ENCODE measurements around the gene NHSL2. TPM values are rescaled to one million over a fixed set of nuclear protein-coding genes. Genes with fewer than 3 reads are reported as not detected.

Gene NHSL2
- total RNA-seq, 1 experiment from 2014 or later: not detected

GRCh38 chrX:72053508-72053907 is 142.9 kb downstream of the NHSL2 start:
- TF ChIP-seq CTCF (conservative IDR thresholded peaks at IDR 0.05): no peak
- TF ChIP-seq EZH2 (IDR thresholded peaks at IDR 0.05; ENCODE audit: low read depth): no peak
- Histone ChIP-seq H3K4me1 (replicated peaks; ENCODE audit: insufficient read depth) (no peaks in the 10 kb centered on the region), H3K4me3 (no peak overlapping the region), H3K36me3 (ENCODE audit: low read depth) (no peaks in the 10 kb centered on the region), H3K79me2 (ENCODE audit: low read depth) (no peaks in the 10 kb centered on the region), H3F3A (ENCODE audit: insufficient read depth, low read depth) (no peaks in the 10 kb centered on the region), H4K20me1 (ENCODE audit: insufficient read depth) (no peaks in the 10 kb centered on the region), H3K9me3 (ENCODE audit: insufficient read depth, low read depth) (no peaks in the 10 kb centered on the region), H3K9me2 (ENCODE audit: insufficient read depth) (no peaks in the 10 kb centered on the region), H3K27me3 (ENCODE audit: insufficient read depth, low read depth) (peaks cover 61% of the 10 kb centered on the region), H2AFZ (no peak overlapping the region), H3K4me2 (no peak overlapping the region), H3K27ac (no peak overlapping the region)
- POLR2A ChIA-PET (ENCODE audit: unreplicated experiment): no interaction called here
- no TSS peak for BruUV-seq (replicated peaks)
- CTCF ChIA-PET: no interaction called here
- intact Hi-C loops (cut with micrococcal nuclease; ENCODE audit: unreplicated experiment): no loop called here
- no peak for DNase-seq

GRCh38 chrX:72054779-72055489 is 144.3 kb downstream of the NHSL2 start:
- Histone ChIP-seq H3K4me1 (replicated peaks; ENCODE audit: insufficient read depth) (no peaks in the 10 kb centered on the region), H3F3A (ENCODE audit: insufficient read depth, low read depth) (no peaks in the 10 kb centered on the region), H3K4me2 (no peak overlapping the region), H3K27ac (no peak overlapping the region), H3K27me3 (ENCODE audit: insufficient read depth, low read depth) (peaks cover 75% of the 10 kb centered on the region), H4K20me1 (ENCODE audit: insufficient read depth) (no peaks in the 10 kb centered on the region), H3K9me3 (ENCODE audit: insufficient read depth, low read depth) (no peaks in the 10 kb centered on the region), H3K36me3 (ENCODE audit: low read depth) (no peaks in the 10 kb centered on the region), H3K9me2 (ENCODE audit: insufficient read depth) (no peaks in the 10 kb centered on the region), H2AFZ (no peak overlapping the region), H3K4me3 (no peak overlapping the region), H3K79me2 (ENCODE audit: low read depth) (no peaks in the 10 kb centered on the region)
- ChIA-PET CTCF (no interaction called here), POLR2A (ENCODE audit: unreplicated experiment) (no interaction called here)
- BruUV-seq (replicated peaks): no TSS peak
- no peak for TF ChIP-seq EZH2 (IDR thresholded peaks at IDR 0.05; ENCODE audit: low read depth)
- no peak for TF ChIP-seq CTCF (conservative IDR thresholded peaks at IDR 0.05)
- intact Hi-C loops (cut with micrococcal nuclease; ENCODE audit: unreplicated experiment): no loop called here
- DNase-seq: no peak

DNA sequence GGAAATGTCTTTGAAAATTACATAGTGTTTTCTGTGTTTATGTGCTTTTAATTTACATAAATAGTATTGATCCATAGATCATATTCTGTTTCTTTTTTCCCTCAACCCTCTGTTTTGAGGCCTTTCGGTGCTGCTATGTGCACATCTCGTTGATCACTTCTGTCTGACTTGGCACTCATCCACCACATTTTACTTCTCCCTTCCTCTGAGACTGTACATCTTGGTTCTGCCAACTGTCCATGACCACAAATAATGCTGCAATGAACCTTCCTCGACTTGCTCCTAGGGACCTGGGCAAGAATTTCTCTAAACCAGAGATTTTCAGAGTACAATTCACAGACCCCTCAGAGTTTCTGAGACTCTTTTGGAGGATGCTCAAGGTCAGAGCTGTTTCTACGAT is 146.7 kb downstream of the NHSL2 start:
- H3K9me2 ChIP-seq (ENCODE audit: insufficient read depth): no peaks in the 10 kb centered on the region
- no peak overlapping the region for H2AFZ ChIP-seq
- TF ChIP-seq CTCF (conservative IDR thresholded peaks at IDR 0.05) (no peak), EZH2 (IDR thresholded peaks at IDR 0.05; ENCODE audit: low read depth) (no peak)
- intact Hi-C loops (cut with micrococcal nuclease; ENCODE audit: unreplicated experiment): no loop called here
- H3K4me3 ChIP-seq: no peak overlapping the region
- H3K4me2 ChIP-seq: no peak overlapping the region
- H3K36me3 ChIP-seq (ENCODE audit: low read depth): no peaks in the 10 kb centered on the region
- no peak for DNase-seq
- H4K20me1 ChIP-seq (ENCODE audit: insufficient read depth): no peaks in the 10 kb centered on the region
- no peaks in the 10 kb centered on the region for H3K79me2 ChIP-seq (ENCODE audit: low read depth)
- H3K27ac ChIP-seq: no peak overlapping the region
- peaks cover 78% of the 10 kb centered on the region for H3K27me3 ChIP-seq (ENCODE audit: insufficient read depth, low read depth)
- BruUV-seq (replicated peaks): no TSS peak
- no peaks in the 10 kb centered on the region for H3K9me3 ChIP-seq (ENCODE audit: insufficient read depth, low read depth)
- H3K4me1 ChIP-seq (replicated peaks; ENCODE audit: insufficient read depth): no peaks in the 10 kb centered on the region
- H3F3A ChIP-seq (ENCODE audit: insufficient read depth, low read depth): no peaks in the 10 kb centered on the region
- ChIA-PET CTCF (no interaction called here), POLR2A (ENCODE audit: unreplicated experiment) (no interaction called here)

Measured in PC-9 (cell line).